ENCODE data around the gene ETV6. TPM values are rescaled to one million over a fixed set of nuclear protein-coding genes. Genes with fewer than 3 reads are reported as not detected.

The ETV6 gene
- total RNA-seq, 1 donor from 2014 or later: 15.2 TPM

- DNase-seq (ENCODE audit: missing footprints): no peak
- ATAC-seq: no peak
- intact Hi-C loops (cut with DNase I): no loop called here
These were observed 187.9 kb downstream of the ETV6 start for GRCh38 chr12:11837216-11837934.

DNA sequence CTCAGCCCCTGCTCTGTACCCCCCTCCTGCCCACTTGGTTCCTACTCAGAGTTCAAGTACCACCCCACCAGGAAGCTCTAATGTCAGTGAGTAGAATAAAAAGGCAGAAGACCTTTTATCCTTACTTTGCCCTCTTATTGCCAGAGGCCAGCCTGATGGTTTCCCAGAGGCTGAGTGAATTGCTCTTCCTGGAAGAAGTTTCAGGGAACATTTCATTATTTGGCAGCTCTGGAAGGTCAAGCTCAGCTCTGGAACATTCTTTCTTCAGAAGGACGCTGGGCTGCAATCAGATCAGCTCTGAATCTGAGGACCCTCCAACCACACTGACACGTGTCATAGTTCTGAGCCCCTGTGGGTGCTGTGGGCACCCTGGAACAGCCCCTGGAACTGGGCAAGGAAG, 188.9 kb downstream of the ETV6 start:
- intact Hi-C loops (cut with DNase I): no loop called here
- ATAC-seq (peak; percentile 39), DNase-seq (ENCODE audit: missing footprints) (no peak)

DNA sequence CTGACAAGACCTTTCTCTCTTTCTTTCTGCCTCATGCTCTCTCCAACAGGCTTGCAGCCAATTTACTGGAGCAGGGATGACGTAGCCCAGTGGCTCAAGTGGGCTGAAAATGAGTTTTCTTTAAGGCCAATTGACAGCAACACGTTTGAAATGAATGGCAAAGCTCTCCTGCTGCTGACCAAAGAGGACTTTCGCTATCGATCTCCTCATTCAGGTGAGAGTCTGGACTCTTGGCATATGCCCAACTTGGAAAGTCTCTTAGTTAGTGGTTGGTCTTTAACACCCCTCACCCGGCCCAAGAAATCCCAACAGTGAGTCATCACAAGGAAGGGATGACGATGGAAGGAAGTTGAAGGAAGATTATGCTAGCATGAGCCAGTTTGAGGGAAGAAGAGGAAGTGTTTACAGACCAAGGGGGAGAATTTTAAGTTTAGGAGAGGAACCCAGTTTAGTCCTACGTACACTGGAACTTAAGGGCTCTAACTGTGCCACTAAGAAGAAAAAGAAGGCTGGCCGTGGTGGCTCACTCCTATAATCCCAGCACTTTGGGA, 189.7 kb downstream of the ETV6 start:
- peak; percentile 55 for ATAC-seq
- intact Hi-C loops (cut with DNase I): no loop called here
- no peak for DNase-seq (ENCODE audit: missing footprints)

DNA sequence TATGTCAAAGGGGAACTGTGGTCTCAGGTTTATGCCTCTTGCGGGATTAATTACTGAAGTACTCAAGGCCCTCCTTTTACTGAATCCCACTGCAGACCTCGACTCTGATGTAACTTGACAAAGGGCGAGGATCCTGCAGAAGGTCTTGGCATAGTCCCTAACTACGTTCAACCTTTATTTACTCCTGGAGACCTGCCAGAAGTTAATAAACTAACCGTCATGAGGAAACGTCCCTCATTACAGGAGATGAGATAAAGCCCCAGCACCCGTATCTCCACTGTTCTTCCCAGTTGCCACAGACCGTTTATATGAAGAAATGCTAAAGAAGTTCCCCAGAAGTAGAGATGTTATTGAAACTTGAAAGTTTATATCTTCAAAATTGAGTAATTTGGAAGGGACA, 190.9 kb downstream of the ETV6 start:
- ATAC-seq (no peak), DNase-seq (ENCODE audit: missing footprints) (no peak)
- intact Hi-C loops (cut with DNase I): no loop called here

DNA sequence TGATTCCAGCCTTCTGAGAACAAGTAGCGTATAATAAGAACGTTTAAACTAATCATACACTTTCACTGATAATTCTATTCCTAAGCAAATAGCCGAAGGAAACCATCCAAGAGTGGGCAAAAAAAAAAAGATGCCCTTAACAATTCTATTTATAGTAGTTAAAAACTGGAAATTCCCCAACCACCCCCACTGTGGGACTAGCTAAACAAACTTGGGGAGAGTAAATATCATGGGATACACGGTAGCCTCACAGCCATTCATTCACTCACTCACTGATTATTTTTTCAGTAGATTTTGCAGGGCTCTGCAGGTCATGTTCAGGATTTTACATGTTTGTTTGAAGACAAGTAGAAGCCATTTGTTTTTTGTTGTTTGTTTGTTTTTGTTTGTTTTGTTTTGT, 197.0 kb downstream of the ETV6 start:
- DNase-seq (ENCODE audit: missing footprints): no peak
- no peak for ATAC-seq
- intact Hi-C loops (cut with DNase I): no loop called here

DNA sequence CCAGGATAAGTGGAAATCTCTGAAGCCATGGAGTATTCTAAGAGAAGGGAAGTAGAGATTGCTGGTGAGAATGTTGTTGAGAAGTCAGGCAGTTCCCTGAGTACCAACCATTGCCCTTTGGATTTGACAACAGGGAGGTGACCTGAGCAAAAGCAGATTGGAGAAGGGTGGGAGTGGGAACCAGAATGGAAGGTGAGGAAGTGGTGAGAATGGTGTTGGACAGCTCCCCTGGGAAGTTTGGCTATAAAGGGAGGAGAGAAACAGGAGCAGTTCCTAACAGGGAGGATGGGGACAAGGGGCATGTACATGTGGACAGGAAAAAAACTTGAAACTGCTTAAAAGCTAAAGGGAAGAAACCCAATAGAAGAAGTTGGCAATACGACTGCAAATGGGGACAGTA, 198.1 kb downstream of the ETV6 start:
- DNase-seq (ENCODE audit: missing footprints) (no peak), ATAC-seq (no peak)
- intact Hi-C loops (cut with DNase I): no loop called here

GRCh38 chr12:11849757-11850504, 200.5 kb downstream of the ETV6 start:
- DNase-seq (ENCODE audit: missing footprints) (no peak), ATAC-seq (no peak)
- intact Hi-C loops (cut with DNase I): no loop called here

DNA sequence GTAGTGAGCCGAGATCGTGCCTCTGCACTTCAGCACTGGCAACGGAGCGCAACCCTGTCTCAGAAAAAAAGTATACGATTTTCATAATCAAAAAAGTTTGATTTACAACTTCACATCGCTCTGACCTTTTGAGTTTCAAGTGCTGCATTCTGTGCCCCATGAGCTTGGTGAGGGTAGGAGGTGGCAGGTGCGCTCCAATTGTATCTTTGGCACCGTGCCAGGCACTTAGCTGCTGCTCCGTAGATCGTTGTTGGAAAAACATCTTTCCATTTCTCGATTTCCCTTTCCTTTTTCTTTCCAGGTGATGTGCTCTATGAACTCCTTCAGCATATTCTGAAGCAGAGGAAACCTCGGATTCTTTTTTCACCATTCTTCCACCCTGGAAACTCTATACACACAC, 203.7 kb downstream of the ETV6 start:
- no peak for ATAC-seq
- no peak for DNase-seq (ENCODE audit: missing footprints)
- intact Hi-C loops (cut with DNase I): no loop called here

- intact Hi-C loops (cut with DNase I): no loop called here
- ATAC-seq: no peak
- DNase-seq (ENCODE audit: missing footprints): no peak
These were observed 204.6 kb downstream of the ETV6 start for GRCh38 chr12:11854011-11854499.

- ATAC-seq (no peak), DNase-seq (ENCODE audit: missing footprints) (no peak)
- intact Hi-C loops (cut with DNase I): no loop called here
These were observed 206.5 kb downstream of the ETV6 start for GRCh38 chr12:11855983-11856374.

DNA sequence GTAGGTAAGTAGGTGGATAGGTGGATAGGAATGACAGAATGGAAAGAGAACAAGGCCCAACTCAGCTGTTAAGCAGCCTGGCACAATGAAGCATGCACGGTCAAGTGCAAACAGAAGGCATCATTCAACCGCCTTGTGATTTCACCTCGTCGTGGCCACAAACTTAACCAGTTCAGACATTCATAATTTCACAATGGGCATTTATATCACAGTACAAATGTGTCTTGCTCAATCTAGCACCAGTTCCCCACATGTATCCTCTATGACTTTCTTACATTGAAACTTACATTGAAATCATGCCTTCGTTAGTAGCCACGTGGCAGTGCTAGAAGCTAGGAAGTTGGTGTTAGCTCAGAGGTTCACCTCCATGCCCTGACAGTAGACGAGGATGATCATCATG, 207.5 kb downstream of the ETV6 start:
- intact Hi-C loops (cut with DNase I): no loop called here
- ATAC-seq: no peak
- no peak for DNase-seq (ENCODE audit: missing footprints)

DNA sequence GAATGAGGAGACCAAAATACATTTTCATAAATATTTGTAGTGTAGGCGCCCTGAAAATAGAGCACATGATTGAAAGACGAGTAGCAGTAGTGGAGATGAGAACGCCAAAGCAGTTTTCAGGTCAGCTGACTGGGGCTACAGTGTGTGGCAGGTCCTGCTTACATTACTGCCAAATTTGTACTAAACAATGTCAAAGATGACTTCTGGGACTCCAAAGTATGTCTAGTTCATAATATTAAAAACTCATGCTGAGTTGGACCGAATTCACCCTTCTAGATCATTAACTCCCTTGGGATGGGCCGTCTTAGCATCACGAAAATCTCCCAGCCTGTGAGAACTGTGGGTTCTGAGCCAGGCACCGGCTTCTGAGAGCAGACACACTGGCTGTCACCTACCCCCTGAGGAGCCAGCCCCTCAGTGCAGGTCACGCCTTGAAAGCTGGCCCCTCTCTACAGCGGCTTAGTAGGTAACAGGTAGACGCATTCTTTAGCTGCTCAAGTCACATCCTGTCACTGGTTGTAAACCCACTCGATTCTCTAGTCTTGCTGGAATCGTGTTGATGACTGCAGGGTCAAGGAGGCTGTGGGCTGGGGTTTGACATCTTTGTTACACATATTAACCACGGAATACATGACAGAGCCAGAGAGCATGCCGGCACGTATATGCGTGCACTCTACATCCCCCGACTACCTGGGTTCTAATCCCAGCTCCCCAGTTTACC, 210.4 kb downstream of the ETV6 start:
- ATAC-seq (no peak), DNase-seq (ENCODE audit: missing footprints) (no peak)

GRCh38 chr12:11861155-11861863, 211.8 kb downstream of the ETV6 start:
- ATAC-seq (no peak), DNase-seq (ENCODE audit: missing footprints) (peak; percentile 18)
- intact Hi-C loops (cut with DNase I): loop anchor here (5.0 kb wide), 1 partner anchor 104 kb away; no protein-coding TSS in a partner anchor

More for the DNA sequence above, 210.4 kb downstream of the ETV6 start:
- intact Hi-C loops (cut with DNase I): loop anchor here (5.0 kb wide), 1 partner anchor 103 kb away; no protein-coding TSS in a partner anchor

DNA sequence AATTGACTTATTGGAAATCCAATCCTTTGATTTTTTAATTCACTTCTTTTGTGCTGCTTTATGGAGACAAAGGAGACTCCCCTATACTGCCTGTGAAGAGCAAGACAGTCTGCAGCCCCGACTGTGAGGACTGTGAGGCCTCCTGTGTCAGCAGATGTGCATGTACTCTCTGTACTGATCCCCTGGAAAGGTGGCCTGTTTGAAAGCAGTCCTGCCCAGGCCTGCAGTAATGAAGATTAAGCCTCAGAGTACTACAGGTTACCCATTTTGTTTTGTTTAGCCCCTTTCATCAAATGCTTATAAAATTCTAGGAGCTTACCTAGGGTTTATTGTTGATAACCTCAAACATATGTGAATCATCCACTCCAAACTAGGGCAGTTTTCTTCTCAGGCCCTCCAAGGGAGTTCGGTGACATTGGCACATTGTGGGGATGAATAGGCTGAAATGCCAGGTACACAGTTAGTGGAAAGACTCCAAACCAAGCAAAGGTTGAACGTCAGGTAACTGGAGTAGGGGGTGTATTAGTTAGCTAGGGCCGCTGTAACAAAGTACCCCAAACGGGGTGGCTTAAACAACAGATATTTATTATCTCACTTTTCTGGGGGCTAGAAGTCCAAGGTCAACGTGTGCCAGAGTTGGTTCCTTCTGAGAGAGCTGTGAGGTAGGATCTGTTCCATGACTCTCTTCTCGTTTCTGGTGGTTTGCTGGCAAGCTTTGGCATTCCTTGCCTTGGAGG, 212.6 kb downstream of the ETV6 start:
- no peak for ATAC-seq
- intact Hi-C loops (cut with DNase I): loop anchor here (2.0 to 5.0 kb wide), 2 partner anchors 27 to 105 kb away; no protein-coding TSS in a partner anchor
- DNase-seq (ENCODE audit: missing footprints): peak; percentile 11

DNA sequence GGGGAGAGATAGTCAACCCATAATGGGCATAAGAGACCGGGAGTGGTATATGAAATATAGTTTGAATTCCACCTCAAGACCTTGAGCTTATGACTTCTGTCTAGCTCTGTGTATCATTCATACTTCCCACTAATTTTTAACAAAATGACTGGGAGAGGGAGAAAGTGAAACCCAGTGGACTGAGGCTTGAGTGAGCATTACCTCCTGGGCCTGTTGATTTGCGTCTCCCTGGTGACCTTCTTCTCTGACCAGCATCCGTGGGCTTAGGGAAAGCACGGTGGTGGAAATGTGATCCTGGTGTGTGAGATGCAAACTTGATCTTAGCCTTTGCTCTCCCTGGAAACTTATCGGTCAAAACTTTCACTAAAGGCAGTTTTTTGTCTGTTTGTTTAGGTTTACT, 213.3 kb downstream of the ETV6 start:
- no peak for DNase-seq (ENCODE audit: missing footprints)
- ATAC-seq: peak; percentile 70
- intact Hi-C loops (cut with DNase I): loop anchor here (2.0 to 5.0 kb wide), 2 partner anchors 28 to 105 kb away; no protein-coding TSS in a partner anchor

- intact Hi-C loops (cut with DNase I): loop anchor here (2.0 to 5.0 kb wide), 2 partner anchors 29 to 106 kb away; no protein-coding TSS in a partner anchor
- no peak for DNase-seq (ENCODE audit: missing footprints)
These were observed 214.0 kb downstream of the ETV6 start for GRCh38 chr12:11863478-11863906.

DNA sequence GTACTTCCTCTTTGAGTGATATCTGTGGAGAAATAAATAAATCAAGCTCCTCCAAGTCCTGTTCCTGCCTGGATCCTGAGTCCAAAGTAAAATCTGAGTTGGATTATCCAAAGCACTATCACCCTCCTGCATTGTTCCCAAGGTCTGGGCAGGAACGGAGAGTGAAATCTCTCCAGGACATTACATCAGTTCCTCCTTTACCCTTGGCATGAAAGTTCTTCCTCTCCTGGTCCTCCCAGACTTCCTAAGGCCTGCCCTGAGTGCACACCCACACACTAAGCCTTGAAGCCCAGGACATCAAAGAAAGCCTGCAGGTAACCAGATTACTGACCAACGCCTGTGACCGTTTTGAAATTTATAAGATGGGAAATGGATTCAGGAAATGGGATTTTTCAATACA, 214.5 kb downstream of the ETV6 start:
- DNase-seq (ENCODE audit: missing footprints) (no peak), ATAC-seq (peak; percentile 55)
- intact Hi-C loops (cut with DNase I): loop anchor here (1.0 to 5.0 kb wide), 3 partner anchors 29 to 215 kb away; partner anchors contain the start of gene ETV6

More at GRCh38 chr12:11863478-11863906, 214.0 kb downstream of the ETV6 start:
- ATAC-seq: peak; percentile 85

DNA sequence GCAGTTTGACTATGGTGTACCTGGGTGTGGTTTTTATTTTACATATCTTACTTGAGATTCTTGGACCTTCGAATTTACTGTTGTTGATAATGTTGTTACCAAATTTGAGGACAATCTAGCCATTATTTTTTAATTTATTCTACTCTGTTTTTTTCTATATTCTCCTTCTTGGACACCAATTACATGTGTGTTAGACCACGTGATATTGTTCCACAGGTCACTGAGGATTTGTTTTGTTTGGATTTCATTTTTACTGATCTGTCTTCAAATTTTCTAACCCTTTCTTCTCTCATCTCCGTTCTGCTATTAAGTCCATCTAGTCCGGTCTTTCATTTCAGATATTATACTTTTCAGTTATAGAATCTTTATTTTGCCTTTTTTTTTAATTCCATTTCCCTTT, 216.3 kb downstream of the ETV6 start:
- DNase-seq (ENCODE audit: missing footprints) (no peak), ATAC-seq (no peak)
- intact Hi-C loops (cut with DNase I): no loop called here
